ENCODE data around the gene TUBB2B.

TUBB2B gene

DNA sequence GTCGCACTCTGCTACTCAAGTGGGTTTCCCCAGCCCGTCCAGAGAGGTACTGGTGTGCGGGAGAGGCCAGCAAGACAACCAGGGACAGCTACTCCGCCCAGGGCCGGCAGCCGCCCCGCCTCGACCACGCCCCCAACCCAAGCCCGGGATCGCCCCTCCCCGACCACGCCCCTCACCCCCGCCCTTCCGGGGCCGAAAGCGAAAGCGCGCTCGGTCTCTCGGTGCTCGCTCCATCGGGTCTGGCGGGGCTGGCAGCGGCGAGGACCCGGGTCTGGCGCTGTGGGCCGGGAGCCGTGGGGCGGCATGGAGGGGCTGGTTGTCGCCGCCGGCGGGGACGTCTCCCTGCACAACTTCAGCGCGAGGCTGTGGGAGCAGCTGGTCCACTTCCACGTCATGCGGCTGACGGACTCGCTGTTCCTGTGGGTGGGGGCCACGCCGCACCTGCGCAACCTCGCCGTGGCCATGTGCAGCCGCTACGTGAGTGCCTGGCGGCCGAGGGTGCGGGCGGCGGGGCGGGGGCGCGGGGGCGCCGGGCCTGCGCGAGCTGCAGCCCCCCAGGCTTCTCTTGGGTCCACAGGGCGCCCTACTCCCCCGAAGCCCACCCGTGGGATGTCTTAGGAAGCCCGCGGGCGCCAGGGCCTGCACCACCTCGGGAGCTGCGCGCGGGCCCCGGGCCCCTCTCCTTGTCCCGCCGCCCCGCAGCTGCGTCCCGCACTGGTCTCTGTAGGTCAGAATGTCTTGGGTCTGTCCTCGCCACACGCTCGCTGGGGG lies 31.5 kb upstream of the TUBB2B start, which contains the start of gene PSMG4:
PSMG4 (plus strand) TSS at position 228 of the 771 bp plus-strand sequence; CDS start at position 304, 76 bp downstream.
- no peaks in the 10 kb centered on the region for H3K27me3 ChIP-seq (ENCODE audit: low read depth, low read length)
- H3K4me3 ChIP-seq (ENCODE audit: low read length): peak within 1 kb of the TSS; percentile 98
- H3K4me1 ChIP-seq (ENCODE audit: low read length): peaks cover 10% of the 10 kb centered on the region
- peaks cover 51% of the 10 kb centered on the region for H3K79me2 ChIP-seq (ENCODE audit: low read length)
- peak within 1 kb of the TSS; percentile 95 for H3K4me2 ChIP-seq (ENCODE audit: low read length)
- no peaks in the 10 kb centered on the region for H3K9me3 ChIP-seq (ENCODE audit: insufficient read depth, low read length)
- H3K27ac ChIP-seq (ENCODE audit: low read length): peak within 1 kb of the TSS; percentile 53
- H2AFZ ChIP-seq (ENCODE audit: low read depth, low read length): no peak within 1 kb of the TSS; the same call in 1 of the 2 replicates
- TF ChIP-seq EZH2phosphoT487 (IDR thresholded peaks at IDR 0.05; ENCODE audit: low read depth): no peak
- TF ChIP-seq, protein P1, sequence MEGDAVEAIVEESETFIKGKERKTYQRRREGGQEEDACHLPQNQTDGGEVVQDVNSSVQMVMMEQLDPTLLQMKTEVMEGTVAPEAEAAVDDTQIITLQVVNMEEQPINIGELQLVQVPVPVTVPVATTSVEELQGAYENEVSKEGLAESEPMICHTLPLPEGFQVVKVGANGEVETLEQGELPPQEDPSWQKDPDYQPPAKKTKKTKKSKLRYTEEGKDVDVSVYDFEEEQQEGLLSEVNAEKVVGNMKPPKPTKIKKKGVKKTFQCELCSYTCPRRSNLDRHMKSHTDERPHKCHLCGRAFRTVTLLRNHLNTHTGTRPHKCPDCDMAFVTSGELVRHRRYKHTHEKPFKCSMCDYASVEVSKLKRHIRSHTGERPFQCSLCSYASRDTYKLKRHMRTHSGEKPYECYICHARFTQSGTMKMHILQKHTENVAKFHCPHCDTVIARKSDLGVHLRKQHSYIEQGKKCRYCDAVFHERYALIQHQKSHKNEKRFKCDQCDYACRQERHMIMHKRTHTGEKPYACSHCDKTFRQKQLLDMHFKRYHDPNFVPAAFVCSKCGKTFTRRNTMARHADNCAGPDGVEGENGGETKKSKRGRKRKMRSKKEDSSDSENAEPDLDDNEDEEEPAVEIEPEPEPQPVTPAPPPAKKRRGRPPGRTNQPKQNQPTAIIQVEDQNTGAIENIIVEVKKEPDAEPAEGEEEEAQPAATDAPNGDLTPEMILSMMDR (IDR thresholded peaks at IDR 0.05; ENCODE audit: low read depth, low read length): no peak
- H4K20me1 ChIP-seq (ENCODE audit: insufficient read depth, low read length): no peaks in the 10 kb centered on the region; the same call in 1 of the 2 replicates
- peak within 1 kb of the TSS; percentile 93 for H3K9ac ChIP-seq (ENCODE audit: low read length)
- peaks cover 6% of the 10 kb centered on the region for H3K36me3 ChIP-seq (replicated peaks; ENCODE audit: low read depth, low read length)

DNA sequence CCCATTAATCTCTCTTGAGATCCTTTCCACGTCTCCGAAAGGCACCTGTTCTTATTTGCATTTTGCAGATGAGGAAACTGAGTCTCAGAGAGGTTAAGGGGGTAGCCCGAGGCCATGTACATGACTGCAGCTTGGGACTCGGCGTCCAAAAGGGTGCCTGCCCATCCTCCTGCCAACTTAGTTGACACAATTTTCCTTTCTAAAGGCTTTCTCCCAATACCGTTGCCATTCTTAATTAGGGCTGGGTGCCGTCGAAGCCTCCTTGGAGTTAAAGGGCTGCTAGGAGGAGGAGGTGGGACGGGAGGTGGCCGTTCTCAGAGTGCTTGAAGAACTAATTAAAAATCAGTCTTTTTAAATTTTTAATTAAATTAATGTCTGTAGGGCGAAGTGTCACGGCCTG lies 30.7 kb upstream of the TUBB2B start:
- H3K36me3 ChIP-seq (replicated peaks; ENCODE audit: low read depth, low read length): peaks cover 2% of the 10 kb centered on the region
- H4K20me1 ChIP-seq (ENCODE audit: insufficient read depth, low read length): no peaks in the 10 kb centered on the region; the same call in 1 of the 2 replicates
- TF ChIP-seq EZH2phosphoT487 (IDR thresholded peaks at IDR 0.05; ENCODE audit: low read depth): no peak
- TF ChIP-seq, protein P1 (IDR thresholded peaks at IDR 0.05; ENCODE audit: low read depth, low read length): no peak
- H3K27me3 ChIP-seq (ENCODE audit: low read depth, low read length): no peaks in the 10 kb centered on the region
- H3K9me3 ChIP-seq (ENCODE audit: insufficient read depth, low read length): no peaks in the 10 kb centered on the region
- peaks cover 10% of the 10 kb centered on the region for H3K4me1 ChIP-seq (ENCODE audit: low read length)
- H3K79me2 ChIP-seq (ENCODE audit: low read length): peaks cover 44% of the 10 kb centered on the region
- H2AFZ ChIP-seq (ENCODE audit: low read depth, low read length): no peak overlapping the region
- H3K9ac ChIP-seq (ENCODE audit: low read length): no peak overlapping the region
- H3K27ac ChIP-seq (ENCODE audit: low read length): no peak overlapping the region
- peak overlapping the region; percentile 98 for H3K4me3 ChIP-seq (ENCODE audit: low read length)
- H3K4me2 ChIP-seq (ENCODE audit: low read length): peak overlapping the region; percentile 63

DNA sequence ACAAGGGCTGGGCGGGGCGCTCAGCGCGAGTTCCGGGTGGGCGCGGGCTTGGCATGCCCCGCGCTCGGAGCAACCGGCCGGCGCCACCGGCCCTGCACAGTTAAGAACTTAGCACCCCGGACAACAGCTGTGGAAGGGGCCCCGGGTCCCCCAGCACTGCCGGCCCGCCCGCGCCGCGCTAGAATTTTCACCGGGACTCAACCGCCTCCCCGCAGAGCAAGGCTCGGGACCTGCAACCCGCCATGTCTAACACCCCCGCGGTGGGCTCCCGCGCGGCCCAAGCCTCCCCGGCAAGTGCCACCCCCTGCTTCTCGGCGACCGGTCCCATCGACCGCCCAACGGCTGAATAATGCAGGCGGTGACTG lies 26.1 kb upstream of the TUBB2B start:
- H3K9me3 ChIP-seq (ENCODE audit: insufficient read depth, low read length): no peaks in the 10 kb centered on the region
- no peak overlapping the region for H3K4me3 ChIP-seq (ENCODE audit: low read length)
- peaks cover 3% of the 10 kb centered on the region; the same call in 1 of the 2 replicates for H3K4me1 ChIP-seq (ENCODE audit: low read length)
- H3K79me2 ChIP-seq (ENCODE audit: low read length): no peaks in the 10 kb centered on the region
- TF ChIP-seq EZH2phosphoT487 (IDR thresholded peaks at IDR 0.05; ENCODE audit: low read depth): no peak
- TF ChIP-seq, protein P1 (IDR thresholded peaks at IDR 0.05; ENCODE audit: low read depth, low read length): no peak
- 0 out of 2 replicates have a peak, but pooled peaks cover 3% of the 10 kb centered on the region for H3K27me3 ChIP-seq (ENCODE audit: low read depth, low read length)
- no peaks in the 10 kb centered on the region for H3K36me3 ChIP-seq (replicated peaks; ENCODE audit: low read depth, low read length)
- no peak overlapping the region for H3K27ac ChIP-seq (ENCODE audit: low read length)
- H2AFZ ChIP-seq (ENCODE audit: low read depth, low read length): no peak overlapping the region
- H4K20me1 ChIP-seq (ENCODE audit: insufficient read depth, low read length): no peaks in the 10 kb centered on the region
- H3K4me2 ChIP-seq (ENCODE audit: low read length): no peak overlapping the region
- no peak overlapping the region for H3K9ac ChIP-seq (ENCODE audit: low read length)

DNA sequence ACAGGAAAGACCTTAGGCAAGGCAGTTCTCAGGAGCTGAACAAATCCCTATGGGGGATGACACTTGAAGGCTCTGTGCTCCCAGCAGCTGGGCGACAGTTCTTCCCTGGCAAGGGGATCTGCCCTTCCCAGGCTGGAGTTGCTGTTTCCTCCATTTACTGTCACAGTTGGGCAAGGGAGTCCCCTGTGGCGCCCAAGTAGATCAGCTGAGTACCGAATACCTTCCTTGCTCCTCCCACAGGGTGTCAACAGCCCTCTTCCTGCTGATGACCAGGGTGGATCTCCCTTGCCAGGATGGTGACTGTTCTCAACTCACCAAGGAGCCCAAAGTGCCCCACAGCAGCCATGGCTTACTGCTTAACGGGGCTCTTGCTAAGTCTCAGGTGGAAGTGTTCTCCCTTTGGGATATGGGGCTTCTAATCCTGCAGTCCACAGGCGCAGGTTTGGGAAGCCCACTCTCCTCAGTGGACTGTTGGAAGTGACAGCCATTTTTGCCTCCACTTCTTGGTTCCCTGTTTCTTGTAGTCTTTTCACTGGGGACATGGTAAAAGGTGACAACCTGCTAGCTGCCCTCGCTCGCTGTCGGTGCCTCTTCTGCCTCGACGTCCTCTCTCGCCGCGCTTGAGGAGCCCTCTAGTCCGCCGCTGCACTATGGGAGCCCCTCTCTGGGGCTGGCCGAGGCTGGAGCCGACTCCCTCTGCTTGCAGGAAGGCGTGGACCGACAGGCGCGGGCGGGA lies 25.6 kb upstream of the TUBB2B start:
- Histone ChIP-seq H3K9ac (ENCODE audit: low read length) (no peak overlapping the region), H4K20me1 (ENCODE audit: insufficient read depth, low read length) (no peaks in the 10 kb centered on the region), H3K4me3 (ENCODE audit: low read length) (no peak overlapping the region), H3K4me2 (ENCODE audit: low read length) (no peak overlapping the region), H3K36me3 (replicated peaks; ENCODE audit: low read depth, low read length) (no peaks in the 10 kb centered on the region), H3K27ac (ENCODE audit: low read length) (no peak overlapping the region), H2AFZ (ENCODE audit: low read depth, low read length) (no peak overlapping the region), H3K27me3 (ENCODE audit: low read depth, low read length) (0 out of 2 replicates have a peak, but pooled peaks cover 3% of the 10 kb centered on the region), H3K4me1 (ENCODE audit: low read length) (peaks cover 3% of the 10 kb centered on the region; the same call in 1 of the 2 replicates), H3K9me3 (ENCODE audit: insufficient read depth, low read length) (no peaks in the 10 kb centered on the region), H3K79me2 (ENCODE audit: low read length) (no peaks in the 10 kb centered on the region)
- no peak for TF ChIP-seq EZH2phosphoT487 (IDR thresholded peaks at IDR 0.05; ENCODE audit: low read depth)
- TF ChIP-seq, protein P1 (IDR thresholded peaks at IDR 0.05; ENCODE audit: low read depth, low read length): no peak
